Liver (tissue), 3 donors: ENCODE measurements around the gene ACSBG1.

Experiments used
- ATF3 ChIP-seq: IDR thresholded peaks from 2 replicates; pipeline ENCODE4 v1.6.1; 2016; ENCODE audit warnings: antibody characterized with exemption
- CTCF ChIP-seq: fragments of 150-350 bp; IDR thresholded peaks from 2 replicates; pipeline ENCODE4 v1.5.1; 2017; ENCODE audit warnings: improper control_type of control experiment, low read depth, low read length; ENCODE audit not compliant: missing input control
- EGR1 ChIP-seq, 2 donors: IDR thresholded peaks; 2 replicates each; pipeline ENCODE4 v1.6.1; 2016 to 2018; ENCODE audit warnings: antibody characterized with exemption in 2 of 2, low read depth in 2 of 2
- FOXA1 ChIP-seq: IDR thresholded peaks from 2 replicates; pipeline ENCODE4 v1.6.1; 2016; ENCODE audit warnings: antibody characterized with exemption
- GABPA ChIP-seq, 2 donors: IDR thresholded peaks in 1 of 2; conservative IDR thresholded peaks in 1 of 2; 2 replicates each; pipeline ENCODE4 v1.6.1; 2016; ENCODE audit warnings: antibody characterized with exemption in 2 of 2, mild to moderate bottlenecking in 1 of 2, moderate library complexity in 1 of 2
- MAX ChIP-seq: IDR thresholded peaks from 2 replicates; pipeline ENCODE4 v1.6.1; 2016; ENCODE audit warnings: antibody characterized with exemption
- NR2F2 ChIP-seq: IDR thresholded peaks from 2 replicates; pipeline ENCODE4 v1.6.1; 2016; ENCODE audit warnings: antibody characterized with exemption
- REST ChIP-seq: IDR thresholded peaks from 2 replicates; pipeline ENCODE4 v1.6.1; 2016; ENCODE audit warnings: antibody characterized with exemption, mild to moderate bottlenecking
- RXRA ChIP-seq, 2 donors: IDR thresholded peaks; 2 replicates each; pipeline ENCODE4 v1.6.1; 2017 to 2018; ENCODE audit warnings: antibody characterized with exemption in 2 of 2, mild to moderate bottlenecking in 1 of 2
- SP1 ChIP-seq: IDR thresholded peaks from 2 replicates; pipeline ENCODE4 v1.6.1; 2018; ENCODE audit warnings: antibody characterized with exemption, mild to moderate bottlenecking
- TAF1 ChIP-seq: conservative IDR thresholded peaks from 2 replicates; pipeline ENCODE4 v1.6.1; 2016; ENCODE audit warnings: antibody characterized with exemption, mild to moderate bottlenecking
- YY1 ChIP-seq: IDR thresholded peaks from 2 replicates; pipeline ENCODE4 v1.6.1; 2016; ENCODE audit warnings: antibody characterized with exemption, mild to moderate bottlenecking
- ZBTB33 ChIP-seq: IDR thresholded peaks from 2 replicates; pipeline ENCODE4 v1.6.1; 2016; ENCODE audit warnings: antibody characterized with exemption
- donor health status: healthy.
- donor health status: healthy.

- TF ChIP-seq CTCF = no peak
- no peak for TF ChIP-seq ATF3
- TF ChIP-seq EGR1 (IDR thresholded peaks at IDR 0.05; ENCODE audit: low read depth in 2 of 2) = no peak
- no peak for TF ChIP-seq TAF1
- no peak for TF ChIP-seq GABPA (IDR thresholded peaks at IDR 0.05 in 1 of 2, conservative IDR thresholded peaks at IDR 0.05 in 1 of 2)
- TF ChIP-seq YY1 = no peak
- TF ChIP-seq FOXA1 = no peak
- TF ChIP-seq NR2F2 = no peak
- TF ChIP-seq ZBTB33 = no peak
- no peak for TF ChIP-seq MAX
- no peak for TF ChIP-seq RXRA (IDR thresholded peaks at IDR 0.05)
- TF ChIP-seq SP1 = no peak
- no peak for TF ChIP-seq REST
These were observed 30.8 kb downstream of the ACSBG1 start for GRCh38 chr15:78203346-78204225.
